NCI-H510A (cell line): ENCODE results near the gene TBC1D25.
"Not testable (repeated sequence)": the region's sequence is repeated elsewhere in the genome, so short reads cannot be mapped to it uniquely, and the experiment has no call there.

Source experiments
- DNase-seq: peaks from one replicate; lab custom pipeline; 2025; lab: John Stamatoyannopoulos, UW

TBC1D25 gene

DNA sequence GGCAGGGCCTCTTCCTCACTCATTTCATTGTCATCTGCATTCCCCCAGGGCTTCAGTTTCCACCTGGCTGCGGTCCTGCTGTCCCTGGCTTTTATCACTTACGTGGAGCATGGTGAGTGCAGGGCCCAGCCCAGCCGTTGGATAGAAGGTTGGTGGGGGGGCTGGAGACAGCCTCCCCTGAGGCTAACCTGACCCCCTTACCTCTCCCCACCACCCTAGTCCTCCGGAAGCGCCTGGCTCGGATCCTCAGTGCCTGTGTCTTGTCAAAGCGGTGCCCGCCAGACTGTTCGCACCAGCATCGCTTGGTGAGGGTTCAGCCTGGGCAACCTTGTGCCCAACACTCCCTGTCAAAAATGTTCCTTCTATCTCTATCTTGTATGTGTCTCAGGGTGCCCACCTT lies 23.7 kb upstream of the TBC1D25 start:
- no peak for DNase-seq

DNA sequence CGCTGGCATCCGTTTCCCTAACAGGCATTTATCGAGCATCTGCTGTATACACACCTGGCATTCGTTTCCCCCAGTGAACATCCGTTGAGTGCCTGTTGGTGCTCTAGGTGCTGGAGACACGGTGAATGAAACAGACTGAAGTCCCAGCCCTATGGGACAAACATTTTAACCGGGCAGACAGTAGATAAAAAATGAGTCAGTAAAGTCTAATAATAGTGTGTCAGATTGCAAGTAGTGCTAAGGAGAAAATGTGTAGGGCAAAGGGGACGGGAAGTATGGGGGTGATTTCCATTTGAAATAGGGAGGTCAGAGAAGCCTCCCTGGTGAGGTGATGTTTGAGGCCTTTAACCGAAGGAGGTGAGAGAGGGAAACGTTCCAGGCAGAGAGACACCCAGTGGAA lies 23.2 kb upstream of the TBC1D25 start:
- no peak for DNase-seq

DNA sequence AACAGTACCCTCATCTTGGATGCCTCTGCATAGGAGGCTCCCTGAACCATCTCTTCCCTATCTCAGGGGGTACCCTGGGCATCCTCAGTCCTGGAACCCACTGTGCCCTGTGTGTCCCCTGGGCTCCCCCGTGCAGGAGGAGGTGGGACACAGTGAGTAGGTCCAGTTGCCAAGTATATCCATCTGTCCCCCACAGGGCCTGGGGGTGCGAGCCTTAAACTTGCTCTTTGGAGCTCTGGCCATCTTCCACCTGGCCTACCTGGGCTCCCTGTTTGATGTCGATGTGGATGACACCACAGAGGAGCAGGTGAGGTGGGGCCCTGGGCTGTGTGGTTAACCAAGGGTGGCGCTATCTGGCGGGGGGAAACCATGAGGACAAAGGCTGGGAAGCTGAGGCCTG lies 22.5 kb upstream of the TBC1D25 start:
- DNase-seq = no peak

DNA sequence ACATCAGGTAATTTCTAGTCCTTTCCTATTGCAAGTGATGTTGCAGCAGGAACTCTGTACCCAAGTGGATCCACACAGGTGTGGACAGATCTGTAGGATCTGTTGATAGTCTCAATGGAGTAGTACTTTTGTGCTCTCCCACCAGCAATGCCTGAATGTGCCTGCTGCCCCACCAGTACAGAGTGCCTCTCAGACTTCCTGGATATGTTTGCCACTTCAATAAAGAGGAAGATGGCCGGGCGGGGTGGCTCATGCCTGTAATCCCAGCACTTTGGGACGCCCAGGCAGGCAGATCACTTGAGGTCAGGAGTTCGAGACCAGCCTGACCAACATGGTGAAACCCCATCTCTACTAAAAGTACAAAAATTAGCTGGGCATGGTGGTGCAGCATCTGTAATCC lies 20.0 kb upstream of the TBC1D25 start:
- DNase-seq = not testable (repeated sequence)

DNA sequence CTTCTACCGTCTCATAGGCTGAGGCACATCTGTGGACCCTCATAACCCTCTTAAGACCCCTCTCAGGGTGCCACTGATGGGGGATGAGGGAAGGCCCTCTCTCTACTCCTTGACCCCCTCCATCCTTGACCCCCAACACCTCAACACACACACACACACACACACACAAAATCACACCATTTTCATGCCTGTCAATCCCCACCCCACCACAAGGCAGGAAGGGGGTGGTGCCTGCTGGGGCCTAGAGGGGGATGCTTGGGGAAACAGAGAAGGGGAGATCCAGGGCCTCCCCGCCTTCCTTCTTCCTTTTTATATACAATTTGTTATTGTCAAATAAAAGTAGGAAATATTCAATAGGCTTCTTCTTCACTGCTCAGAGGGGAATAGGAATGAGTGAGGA lies 19.1 kb upstream of the TBC1D25 start:
- no peak for DNase-seq

DNA sequence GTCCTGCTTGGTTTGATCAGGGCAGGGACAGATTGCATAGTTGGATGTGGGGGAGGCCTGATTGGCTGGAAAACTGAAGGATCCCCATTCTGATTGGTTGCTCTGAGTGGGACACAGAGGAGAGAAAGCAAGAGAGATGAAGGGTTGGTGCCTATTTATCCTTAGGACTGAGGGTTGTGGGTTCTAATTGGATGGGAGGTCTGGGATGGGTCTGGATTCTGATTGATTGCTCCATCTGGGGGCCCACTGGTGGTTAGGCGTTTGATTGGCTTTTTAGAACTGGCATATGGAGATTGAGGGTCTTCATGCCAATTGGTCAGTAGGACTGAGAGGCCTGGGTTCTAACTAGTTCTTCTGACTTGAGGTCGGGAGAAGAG lies 18.6 kb upstream of the TBC1D25 start:
- peak; percentile 6 for DNase-seq

DNA sequence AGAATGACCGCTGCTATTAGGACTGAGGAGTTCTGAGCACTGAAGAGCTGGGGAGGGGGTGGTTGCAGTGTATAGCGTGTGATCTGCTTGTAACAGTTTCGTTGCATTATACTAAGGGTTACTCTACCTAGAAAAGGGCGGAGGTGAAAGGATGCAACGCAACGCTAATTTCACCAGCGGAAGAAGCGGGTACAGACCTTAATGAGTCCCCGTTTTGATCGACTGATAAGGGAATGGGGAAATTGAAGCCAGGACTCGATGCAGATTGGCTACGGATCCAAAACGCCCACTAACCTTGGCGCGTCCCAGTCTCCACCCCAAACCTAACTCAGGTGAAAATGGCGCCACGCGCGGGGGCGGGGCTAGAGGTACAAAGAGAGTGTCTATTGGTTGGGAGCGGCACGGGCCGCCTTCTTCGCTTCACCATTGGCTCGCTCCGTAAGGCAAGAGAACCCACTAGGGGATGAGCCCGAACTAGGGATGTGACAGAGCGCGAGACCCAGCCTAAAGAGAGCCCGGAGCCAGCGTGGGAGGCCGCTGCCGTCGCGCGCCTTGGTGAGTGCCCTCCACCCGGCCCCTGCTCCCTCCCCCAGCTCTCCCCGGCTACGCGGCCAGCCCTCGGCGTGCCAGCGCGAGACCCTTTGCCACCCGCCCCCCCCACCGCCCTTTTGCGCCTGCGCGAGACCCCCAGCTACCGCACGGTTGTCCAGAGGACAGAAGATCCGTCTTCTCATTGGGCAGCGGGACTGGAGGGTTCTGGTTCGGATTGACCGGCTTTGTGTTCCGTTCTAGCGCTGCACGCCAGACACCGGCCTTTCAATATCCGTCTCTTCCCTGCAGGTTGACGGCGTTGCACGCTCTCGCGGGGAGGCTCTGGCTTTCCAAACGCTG lies 17.9 kb upstream of the TBC1D25 start, which contains the start of gene EBP:
Gene EBP, plus strand, starts transcription at position 456 of the 891 bp plus-strand sequence. CDS start 1,964 bp downstream, outside the sequence.
- peak; percentile 87 for DNase-seq

DNA sequence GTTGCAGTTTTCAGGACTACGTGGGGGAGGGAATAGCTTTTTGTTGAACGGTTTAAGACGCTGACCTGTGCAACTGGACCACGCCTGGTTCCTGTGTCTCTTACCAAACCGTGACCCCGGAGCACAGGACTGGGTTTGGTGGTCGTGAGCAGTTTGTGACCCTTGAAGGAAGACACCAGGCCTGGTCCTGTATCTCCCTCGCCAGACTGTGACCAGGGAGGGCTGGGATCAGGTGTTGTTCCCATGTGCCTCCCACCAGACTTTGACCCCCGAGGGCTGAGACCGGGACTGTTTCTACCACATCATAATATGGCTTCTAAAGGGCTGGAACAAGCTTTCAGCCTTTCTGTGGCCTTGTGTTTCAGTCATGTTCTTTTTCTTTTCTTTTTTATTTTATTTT lies 17.2 kb upstream of the TBC1D25 start:
- no peak for DNase-seq

DNA sequence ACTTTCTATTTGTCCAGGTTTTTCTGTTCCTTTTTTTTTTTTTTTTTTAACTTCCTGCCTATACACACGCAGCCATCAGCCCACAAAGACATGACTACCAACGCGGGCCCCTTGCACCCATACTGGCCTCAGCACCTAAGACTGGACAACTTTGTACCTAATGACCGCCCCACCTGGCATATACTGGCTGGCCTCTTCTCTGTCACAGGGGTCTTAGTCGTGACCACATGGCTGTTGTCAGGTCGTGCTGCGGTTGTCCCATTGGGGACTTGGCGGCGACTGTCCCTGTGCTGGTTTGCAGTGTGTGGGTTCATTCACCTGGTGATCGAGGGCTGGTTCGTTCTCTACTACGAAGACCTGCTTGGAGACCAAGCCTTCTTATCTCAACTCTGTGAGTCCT lies 15.8 kb upstream of the TBC1D25 start:
- DNase-seq = no peak

DNA sequence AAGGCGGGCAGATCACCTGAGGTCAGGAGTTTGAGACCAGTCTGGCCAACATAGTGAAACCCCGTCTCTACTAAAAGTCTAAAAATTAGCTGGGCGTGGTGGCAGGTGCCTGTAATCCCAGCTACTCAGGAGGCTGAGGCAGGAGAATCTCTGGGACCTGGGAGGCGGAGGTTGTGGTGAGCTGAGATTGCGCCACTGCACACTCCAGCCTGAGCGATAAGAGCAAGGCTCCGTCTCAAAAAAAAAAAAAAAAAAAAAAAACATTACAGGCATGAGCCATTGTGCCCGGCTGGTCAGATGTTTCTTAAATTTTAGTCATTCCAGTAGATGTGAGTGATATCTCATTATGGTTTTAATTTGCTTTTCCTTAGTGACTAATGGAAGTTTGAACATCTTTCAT lies 13.7 kb upstream of the TBC1D25 start:
- DNase-seq = not testable (repeated sequence)

DNA sequence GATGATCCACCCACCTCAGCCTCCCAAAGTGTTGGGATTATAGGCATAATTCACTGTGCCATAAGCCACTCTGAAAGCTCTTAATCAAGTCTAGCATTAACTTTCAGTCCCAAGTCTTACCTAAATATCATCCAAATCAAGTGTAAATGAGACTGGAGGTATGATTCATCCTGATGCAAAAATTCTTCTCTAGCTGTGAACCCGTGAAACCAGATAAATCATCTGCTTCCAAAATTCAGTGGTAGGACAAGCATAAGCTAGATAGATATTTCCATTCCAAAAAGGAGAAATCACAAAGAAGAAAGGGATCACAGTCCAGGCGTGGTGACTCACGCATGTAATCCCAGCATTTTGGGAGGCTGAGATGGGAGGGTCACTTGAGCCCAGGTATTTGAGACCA lies 8.8 kb upstream of the TBC1D25 start:
- DNase-seq = no peak

DNA sequence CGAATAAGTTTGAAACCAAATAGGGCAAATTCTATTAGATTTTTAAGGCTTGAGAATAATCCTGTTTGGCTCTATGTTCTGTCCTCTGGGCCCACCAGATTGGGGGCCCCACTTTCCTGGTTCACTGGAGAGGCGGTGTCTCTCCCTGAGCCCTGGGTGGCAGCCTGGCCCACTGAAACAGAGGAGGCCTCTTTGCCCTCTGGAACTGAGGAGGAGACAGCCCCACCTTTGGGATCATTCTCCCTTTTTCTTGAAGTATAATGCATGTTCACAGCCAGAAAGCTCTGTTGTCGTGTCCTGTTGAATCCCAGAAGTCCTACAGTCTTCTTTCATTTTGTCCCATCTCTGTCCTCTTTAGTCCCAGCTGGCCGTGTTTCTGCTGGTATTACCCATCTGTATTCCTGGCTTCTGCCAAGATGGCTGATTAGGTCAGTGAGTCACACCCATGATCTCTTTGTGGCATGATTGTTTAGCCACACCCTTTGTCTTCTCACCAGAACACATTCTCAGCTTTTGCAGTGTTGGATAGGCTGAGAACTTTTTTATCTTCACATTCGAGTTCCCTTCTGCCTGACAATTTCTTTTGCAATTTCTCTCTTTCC lies 8.1 kb upstream of the TBC1D25 start:
- no peak for DNase-seq

DNA sequence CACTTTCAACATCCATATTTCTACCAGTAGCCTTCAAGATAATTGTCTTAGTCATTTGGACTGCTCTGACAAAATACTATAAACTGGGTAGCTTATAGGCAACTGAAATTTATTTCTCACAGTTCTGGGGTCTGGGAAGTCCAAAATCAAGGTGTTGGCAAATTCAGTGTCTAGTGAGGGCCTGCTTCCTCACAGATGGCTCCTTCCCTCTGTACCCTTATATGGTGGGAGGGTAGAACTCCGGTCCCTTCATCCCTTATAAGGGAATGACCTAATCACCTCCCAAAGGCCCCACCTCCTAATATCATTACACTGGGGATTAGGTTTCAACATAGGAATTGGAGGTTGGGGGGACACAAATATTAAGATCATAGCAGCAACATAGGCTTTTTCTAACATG lies 7.4 kb upstream of the TBC1D25 start:
- DNase-seq = no peak

DNA sequence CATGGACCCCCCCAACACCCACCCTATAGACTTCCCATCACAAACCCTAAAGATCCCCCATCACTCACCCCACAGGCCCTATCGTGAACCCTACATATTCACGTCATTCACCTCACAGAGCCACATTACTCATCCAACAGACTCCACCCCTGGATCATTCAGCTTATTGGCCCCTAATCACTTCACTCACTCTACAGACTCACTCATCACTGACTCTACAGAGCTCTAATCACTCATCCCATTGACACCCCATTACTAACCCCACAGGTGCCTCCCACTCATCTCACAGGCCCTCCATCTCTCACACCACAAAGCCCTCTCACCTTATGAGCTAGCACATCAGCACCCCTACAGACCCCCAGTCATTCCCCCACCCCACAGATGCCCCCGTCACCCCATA lies 6.3 kb upstream of the TBC1D25 start:
- no peak for DNase-seq

DNA sequence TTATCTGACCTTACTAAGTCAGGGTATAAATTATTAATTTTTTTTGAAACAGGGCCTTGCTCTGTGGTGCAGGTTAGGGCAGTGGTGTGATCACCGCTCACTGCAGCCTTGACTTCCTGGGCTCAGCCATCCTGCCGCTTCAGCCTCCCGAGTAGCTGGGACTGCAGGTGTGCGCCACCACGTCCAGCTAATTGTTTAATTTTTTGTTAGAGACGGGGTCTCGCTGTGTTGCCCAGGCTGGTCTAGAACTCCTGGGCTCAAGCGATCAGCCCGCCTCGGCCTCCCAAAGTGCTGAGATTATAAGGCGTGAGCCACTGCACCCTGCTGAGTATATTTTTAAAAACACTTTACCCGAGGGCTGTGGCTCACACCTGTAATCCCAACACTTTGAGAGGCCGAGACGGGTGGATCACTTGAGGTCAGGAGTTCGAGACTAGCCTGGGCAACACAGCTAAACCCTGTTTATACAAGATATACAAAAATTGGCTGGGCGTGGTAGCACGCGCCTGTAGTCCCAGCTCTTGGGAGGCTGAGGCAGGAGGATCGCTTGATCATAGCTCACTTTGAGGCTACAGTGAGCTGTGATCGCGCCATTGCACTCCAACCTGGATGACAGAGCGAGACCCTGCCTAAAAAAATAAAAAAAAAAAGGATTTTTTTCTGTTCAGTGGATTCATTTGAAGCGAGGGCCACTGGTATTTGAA lies 721 bp upstream of the TBC1D25 start:
- DNase-seq = no peak

DNA sequence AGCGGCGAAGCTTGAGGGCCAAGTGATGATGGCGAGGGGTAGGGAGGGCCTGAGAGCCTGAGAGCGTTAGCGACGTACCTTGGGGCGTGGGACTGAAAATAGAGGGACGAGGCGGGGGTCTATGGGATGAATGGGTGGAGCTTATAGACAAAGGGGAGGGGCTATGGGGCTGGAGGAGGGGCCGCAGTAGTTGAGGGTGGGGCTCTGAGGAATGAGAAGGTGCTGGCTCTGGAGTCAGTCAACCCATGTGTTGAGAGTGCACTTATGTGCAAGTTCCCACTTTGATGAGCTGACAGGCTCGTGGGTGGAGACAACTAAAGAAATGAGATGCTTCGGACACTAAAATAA lies 488 bp downstream of the TBC1D25 start:
- peak; percentile 24 for DNase-seq

DNA sequence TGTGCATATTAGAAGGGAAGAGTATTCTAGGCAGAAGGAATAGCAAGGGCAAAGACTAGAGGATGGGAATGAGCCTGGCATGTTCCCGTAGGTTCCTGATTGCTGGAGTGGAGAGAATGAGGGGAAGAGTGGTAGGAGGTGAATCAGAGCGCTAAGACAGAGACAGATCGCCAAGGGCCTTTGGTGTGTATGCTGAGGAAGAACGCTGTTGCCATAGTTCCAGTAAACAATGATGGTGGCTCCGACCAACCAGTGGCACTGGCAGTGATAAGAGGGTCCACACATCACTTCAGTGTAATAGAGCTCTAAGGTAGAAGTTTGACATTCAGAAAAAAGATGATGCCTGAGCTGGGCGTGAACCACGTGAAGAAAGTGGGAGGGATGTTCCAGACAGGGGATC lies 966 bp downstream of the TBC1D25 start:
- no peak for DNase-seq

DNA sequence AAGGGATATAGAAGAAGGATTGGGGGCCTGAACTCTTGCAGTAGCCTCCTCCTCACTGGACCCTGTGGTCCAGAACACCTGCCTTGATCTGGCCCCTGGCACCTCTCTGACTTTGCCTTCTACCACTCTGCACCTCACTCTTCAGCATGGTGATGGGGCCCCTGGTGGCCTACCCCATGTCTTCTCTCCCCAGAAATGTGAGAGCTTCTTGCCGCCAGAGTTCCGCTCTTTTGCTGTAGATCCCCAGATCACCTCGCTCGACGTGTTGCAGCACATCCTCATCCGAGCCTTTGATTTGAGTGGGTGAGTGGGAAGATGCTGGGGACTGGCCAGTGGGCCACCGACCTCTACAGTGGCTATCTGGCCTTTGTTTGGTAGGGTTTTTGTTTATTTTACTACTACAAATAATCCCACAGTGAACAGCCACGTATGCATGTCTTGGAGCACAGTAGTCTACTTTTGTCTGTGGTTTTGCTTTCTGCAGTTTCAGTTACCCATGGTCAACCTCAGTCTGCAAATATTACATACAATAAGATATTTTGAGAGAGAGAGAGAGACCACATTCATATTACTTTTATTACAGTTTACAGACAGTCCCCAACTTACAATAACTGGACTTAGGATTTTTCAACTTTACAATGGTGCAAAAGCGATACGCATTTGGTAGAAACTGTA lies 1.8 kb downstream of the TBC1D25 start:
- DNase-seq = no peak

DNA sequence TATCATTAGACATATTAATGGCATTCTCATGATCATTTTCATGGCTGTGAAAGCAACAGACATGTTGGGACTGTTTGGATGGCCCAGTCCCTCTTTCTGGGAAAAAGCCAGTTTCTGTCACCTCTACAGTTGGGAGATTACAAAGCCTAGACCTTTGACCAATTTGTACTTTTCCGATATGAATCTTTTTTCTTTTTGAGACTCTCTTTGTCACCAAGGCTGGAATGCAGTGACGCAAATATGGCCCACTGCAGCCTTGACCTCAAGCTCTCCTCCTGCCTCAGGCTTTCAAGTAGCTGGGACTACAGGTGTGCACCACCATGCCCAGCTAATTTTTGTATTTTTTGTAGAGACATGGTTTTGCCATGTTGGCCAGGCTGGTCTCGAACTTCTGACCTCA lies 9.4 kb downstream of the TBC1D25 start:
- DNase-seq = no peak

DNA sequence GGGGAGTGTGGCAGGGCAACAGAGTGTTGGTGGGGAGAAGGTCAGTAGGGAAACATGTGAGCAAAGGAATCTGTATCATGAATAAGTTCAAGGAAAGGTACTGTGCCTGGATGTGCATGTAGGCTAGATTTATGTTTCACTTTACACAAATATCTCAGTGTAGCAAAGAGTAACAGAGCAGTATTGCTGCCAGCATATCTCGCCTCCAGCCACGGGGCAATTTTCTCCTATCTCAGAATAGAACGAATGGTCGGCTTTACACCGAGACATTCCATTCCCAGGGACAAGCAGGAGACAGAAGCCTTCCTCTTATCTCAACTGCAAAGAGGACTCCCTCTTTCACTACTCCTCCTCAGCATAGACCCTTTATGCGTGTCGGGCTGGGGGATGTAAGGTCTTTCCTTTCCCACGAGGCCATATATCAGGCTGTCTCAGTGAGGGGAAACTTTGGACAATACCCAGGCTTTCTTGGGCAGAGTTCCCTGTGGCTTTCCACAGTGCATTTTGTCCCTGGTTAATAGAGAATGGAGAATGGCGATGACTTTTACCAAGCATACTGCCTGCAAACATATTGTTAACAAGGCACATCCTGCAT lies 16.3 kb downstream of the TBC1D25 start:
- DNase-seq = not testable (repeated sequence)

DNA sequence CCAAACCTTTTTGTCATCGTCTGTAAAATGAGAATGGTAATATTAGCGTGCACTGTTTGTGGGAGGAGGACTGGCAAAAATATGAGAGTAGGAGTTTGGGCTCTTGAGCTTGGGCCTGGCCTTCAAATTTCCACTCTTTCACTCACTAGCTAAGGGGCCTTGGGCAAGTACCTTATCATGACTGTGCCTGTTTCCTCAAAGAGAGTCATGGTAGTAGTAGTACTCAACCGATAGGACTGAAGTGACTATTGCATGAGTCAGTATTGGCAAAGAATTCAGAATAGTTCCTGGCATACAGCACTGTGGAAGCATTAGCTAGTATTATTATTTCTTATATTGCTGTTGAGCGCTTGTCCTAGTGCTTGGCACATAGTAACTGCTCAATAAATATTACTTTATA lies 18.8 kb downstream of the TBC1D25 start:
- no peak for DNase-seq

DNA sequence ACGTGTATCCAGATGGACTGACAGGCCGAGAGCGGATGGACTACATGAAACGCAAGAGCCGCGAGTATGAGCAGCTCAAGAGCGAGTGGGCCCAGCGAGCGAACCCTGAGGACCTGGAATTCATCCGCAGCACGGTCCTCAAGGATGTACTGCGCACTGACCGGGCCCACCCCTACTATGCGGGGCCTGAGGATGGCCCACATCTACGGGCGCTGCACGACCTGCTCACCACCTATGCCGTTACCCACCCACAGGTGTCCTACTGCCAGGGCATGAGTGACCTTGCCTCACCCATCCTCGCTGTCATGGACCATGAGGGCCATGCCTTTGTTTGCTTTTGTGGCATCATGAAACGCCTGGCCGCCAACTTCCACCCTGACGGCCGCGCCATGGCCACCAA lies 20.1 kb downstream of the TBC1D25 start:
- no peak for DNase-seq
